K562 (cell line): ENCODE measurements around the gene HHIPL1.

Experiments
- CEBPZ ChIP-seq: fragments of 150-350 bp; IDR thresholded peaks from 2 replicates; pipeline ENCODE4 v1.6.1; 2014; ENCODE audit warnings: low read depth, mild to moderate bottlenecking, low read length, borderline replicate concordance
- E2F5 ChIP-seq: sonication (generic); formaldehyde crosslinking; IDR thresholded peaks from 2 replicates; pipeline ENCODE4 v1.8.0; 2022; ENCODE audit warnings: mild to moderate bottlenecking, missing genetic modification reagents
- ELF4 ChIP-seq: fragments of 450-650 bp; formaldehyde crosslinking; IDR thresholded peaks from 2 replicates; pipeline ENCODE4 v1.4.0; 2022; ENCODE audit warnings: missing genetic modification characterization
- KDM1A ChIP-seq, 2 experiments: fragments of 450-650 bp; IDR thresholded peaks; 2 replicates each; pipeline ENCODE4 v1.6.1; 2016; ENCODE audit warnings: mild to moderate bottlenecking in 2 of 2
- ZBTB7A ChIP-seq: IDR thresholded peaks from 2 replicates; pipeline ENCODE4 v1.6.1; 2011; ENCODE audit warnings: low read depth, mild to moderate bottlenecking, low read length, moderate library complexity, borderline replicate concordance; ENCODE audit not compliant: control insufficient read depth

GRCh38 chr14:99644723-99645544 is at the start of gene HHIPL1:
- TF ChIP-seq ELF4 (CRISPR knock-in tag) (no peak), CEBPZ (no peak), E2F5 (no peak), KDM1A (IDR thresholded peaks at IDR 0.05) (no peak), ZBTB7A (no peak)
